ENCODE data around the gene CHRNA9.

DNA sequence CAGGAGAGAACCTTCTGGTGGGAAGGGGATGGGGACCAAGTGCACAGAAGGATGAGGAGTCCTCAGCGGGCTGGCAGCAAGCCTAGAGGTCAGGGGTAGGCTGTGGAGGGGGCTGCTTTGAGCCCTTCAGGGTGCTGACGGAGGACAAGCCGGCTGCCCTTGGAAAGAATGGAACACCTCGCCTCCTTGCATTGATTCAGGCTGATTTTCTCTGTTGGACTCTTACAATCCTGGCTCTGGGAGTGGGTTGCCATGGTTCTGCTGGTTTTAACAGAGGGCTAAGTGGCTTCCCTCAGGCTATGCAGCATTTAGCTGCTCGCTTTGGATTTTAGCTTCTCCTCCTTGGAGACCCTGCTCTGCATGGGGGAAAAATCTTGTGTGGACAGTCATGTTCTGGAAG, 49.4 kb upstream of the CHRNA9 start:
- TF ChIP-seq CEBPB (IDR thresholded peaks at IDR 0.05; ENCODE audit: low read depth, low read length): no peak
- TF ChIP-seq POLR2A (IDR thresholded peaks at IDR 0.05; ENCODE audit: low read depth, low read length): no peak
- TF ChIP-seq, protein P1, sequence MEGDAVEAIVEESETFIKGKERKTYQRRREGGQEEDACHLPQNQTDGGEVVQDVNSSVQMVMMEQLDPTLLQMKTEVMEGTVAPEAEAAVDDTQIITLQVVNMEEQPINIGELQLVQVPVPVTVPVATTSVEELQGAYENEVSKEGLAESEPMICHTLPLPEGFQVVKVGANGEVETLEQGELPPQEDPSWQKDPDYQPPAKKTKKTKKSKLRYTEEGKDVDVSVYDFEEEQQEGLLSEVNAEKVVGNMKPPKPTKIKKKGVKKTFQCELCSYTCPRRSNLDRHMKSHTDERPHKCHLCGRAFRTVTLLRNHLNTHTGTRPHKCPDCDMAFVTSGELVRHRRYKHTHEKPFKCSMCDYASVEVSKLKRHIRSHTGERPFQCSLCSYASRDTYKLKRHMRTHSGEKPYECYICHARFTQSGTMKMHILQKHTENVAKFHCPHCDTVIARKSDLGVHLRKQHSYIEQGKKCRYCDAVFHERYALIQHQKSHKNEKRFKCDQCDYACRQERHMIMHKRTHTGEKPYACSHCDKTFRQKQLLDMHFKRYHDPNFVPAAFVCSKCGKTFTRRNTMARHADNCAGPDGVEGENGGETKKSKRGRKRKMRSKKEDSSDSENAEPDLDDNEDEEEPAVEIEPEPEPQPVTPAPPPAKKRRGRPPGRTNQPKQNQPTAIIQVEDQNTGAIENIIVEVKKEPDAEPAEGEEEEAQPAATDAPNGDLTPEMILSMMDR (conservative IDR thresholded peaks at IDR 0.05; ENCODE audit: low read depth, low read length): no peak

Data from IMR-90 (cell line).